ENCODE data around the gene PKNOX2. TPM values are rescaled to one million over a fixed set of nuclear protein-coding genes. Genes with fewer than 3 reads are reported as not detected.

PKNOX2 gene
- total and polyA plus RNA-seq, 2 of the 4 experiments (the other 2 are of a cell fraction) = 0.72 to 2.3 TPM

- no peaks in the 10 kb centered on the region for H3K36me3 ChIP-seq (ENCODE audit: control insufficient read depth, insufficient read depth, low read length)
- TF ChIP-seq RFX5 (IDR thresholded peaks at IDR 0.05; ENCODE audit: low read depth, low read length) = no peak
- TF ChIP-seq MAZ (IDR thresholded peaks at IDR 0.05; ENCODE audit: borderline replicate concordance, low read depth, low read length) = no peak
- no peak for TF ChIP-seq CTCF (conservative IDR thresholded peaks at IDR 0.05; ENCODE audit: low read depth, low read length)
- no peak for TF ChIP-seq RAD21 (IDR thresholded peaks at IDR 0.05; ENCODE audit: low read length)
- no peak for TF ChIP-seq MAFK (IDR thresholded peaks at IDR 0.05; ENCODE audit: low read depth, low read length)
- TF ChIP-seq MXI1 (IDR thresholded peaks at IDR 0.05; ENCODE audit: borderline replicate concordance, low read depth, low read length) = no peak
- TF ChIP-seq CEBPB (IDR thresholded peaks at IDR 0.05; ENCODE audit: low read depth, low read length) = peak; percentile 76
- no peak for TF ChIP-seq CHD1 (IDR thresholded peaks at IDR 0.05; ENCODE audit: low read depth, low read length)
- in situ Hi-C loops (cut with MboI; ENCODE audit: low sequenced_read_pairs) = no loop called here
Measured at GRCh38 chr11:125338886-125339811, 174.6 kb downstream of the PKNOX2 start.

More at GRCh38 chr11:125338886-125339811, 174.6 kb downstream of the PKNOX2 start:
- Histone ChIP-seq H2AK9ac (replicated peaks; ENCODE audit: low read depth, low read length, poor library complexity) (no peak overlapping the region), H3K4me2 (ENCODE audit: low read depth, low read length) (no peak overlapping the region), H3K18ac (ENCODE audit: low read depth, low read length) (no peak overlapping the region), H4K20me1 (ENCODE audit: insufficient read depth, low read length) (no peaks in the 10 kb centered on the region), H3K4me1 (ENCODE audit: control insufficient read depth, insufficient read depth, low read length) (peaks cover 2% of the 10 kb centered on the region; the same call in 1 of the 2 replicates), H2BK120ac (ENCODE audit: low read depth, low read length) (no peak overlapping the region), H3K14ac (replicated peaks; ENCODE audit: low read depth, low read length) (no peak overlapping the region), H2BK5ac (ENCODE audit: low read depth, low read length, poor library complexity, severe bottlenecking) (no peak overlapping the region), H4K91ac (ENCODE audit: insufficient read depth, low read depth, low read length) (no peak overlapping the region), H3K79me1 (ENCODE audit: low read depth in 1 of 2, low read length in 2 of 2) (no peaks in the 10 kb centered on the region), H3K9me3 (ENCODE audit: control insufficient read depth, insufficient read depth, low read length) (no peaks in the 10 kb centered on the region), H2AFZ (replicated peaks; ENCODE audit: low read length, poor library complexity) (no peak overlapping the region), H3K9ac (ENCODE audit: low read depth, low read length) (no peak overlapping the region), H3K23ac (ENCODE audit: low read depth, low read length) (no peak overlapping the region), H4K8ac (ENCODE audit: low read depth in 2 of 2, low read length in 2 of 2) (no peak overlapping the region), H3K27me3 (ENCODE audit: control insufficient read depth, insufficient read depth, low read length) (peaks cover 10% of the 10 kb centered on the region), H3K9me1 (ENCODE audit: insufficient read depth, low read length) (no peaks in the 10 kb centered on the region; the same call in 1 of the 2 replicates), H4K5ac (ENCODE audit: low read depth, low read length) (no peak overlapping the region), H2BK20ac (ENCODE audit: low read depth, low read length) (no peak overlapping the region), H2AK5ac (ENCODE audit: low read depth, low read length) (no peak overlapping the region), H3K27ac (ENCODE audit: insufficient read depth, low read length) (no peak overlapping the region), H3K56ac (ENCODE audit: extremely low read depth, insufficient read depth, low read length) (no peak overlapping the region), H3K4ac (ENCODE audit: low read depth, low read length) (no peak overlapping the region), H2BK15ac (ENCODE audit: low read depth, low read length) (no peak overlapping the region), H3K4me3 (ENCODE audit: insufficient read depth, low read depth, low read length) (no peak overlapping the region)
- dilution Hi-C loops (cut with HindIII; ENCODE audit: low sequenced_read_pairs, unreplicated experiment) (no loop called here), intact Hi-C loops (cut with micrococcal nuclease) (no loop called here)
- CTCF ChIA-PET = interaction anchor here (0.6 kb wide), 1 partner anchor 865 kb away, joined by 3 read pairs; no protein-coding TSS in a partner anchor
- no CpG with 5 or more reads among the region's 17 CpGs for WGBS, 2 experiments (ENCODE audit: extremely low coverage in 2 of 2, insufficient read length in 1 of 2)
- POLR2A ChIA-PET (ENCODE audit: unreplicated experiment) = no interaction called here
- ATAC-seq (ENCODE audit: low read depth) = peak; percentile 13; the same call in 1 of the 2 replicates
- no TSS peak for BruUV-seq (replicated peaks)
- no peak for DNase-seq

All from IMR-90 (cell line).